OCI-LY7 (cell line): ENCODE measurements around the gene EGFR. TPM values are rescaled to one million over a fixed set of nuclear protein-coding genes. Genes with fewer than 3 reads are reported as not detected.

ENCODE experiments used
- BruUV-seq: library from RNA; stranded (reverse); fragments of 400-500 nt; replicated peaks from 2 replicates; lab custom pipeline; 2021; lab: Mats Ljungman, UMichigan
- CTCF ChIA-PET: fragments of 300-600 bp; sonication (Branson Sonifier 250); formaldehyde crosslinking; loops from one replicate; lab custom pipeline; 2022; ENCODE audit warnings: antibody characterized with exemption; ENCODE audit not compliant: unreplicated experiment; lab: Charles Lee
- POLR2A ChIA-PET: fragments of 300-600 bp; sonication (Branson Sonifier 250); formaldehyde crosslinking; loops from one replicate; lab custom pipeline; 2022; ENCODE audit warnings: antibody characterized with exemption; lab: Charles Lee
- DNase-seq: peaks from one replicate; pipeline ENCODE4 v3.0.0-alpha.2; 2015; ENCODE audit warnings: low spot score
- H2AFZ ChIP-seq: fragments of 200-600 bp; sonication (generic), shearing (Covaris generic); 2 replicates; pipeline ENCODE4 v1.6.1; 2014; ENCODE audit warnings: mild to moderate bottlenecking, antibody characterized with exemption, low read length, moderate library complexity
- H3K27ac ChIP-seq: fragments of 200-600 bp; sonication (generic); 2 replicates; pipeline ENCODE4 v1.5.1; 2014; ENCODE audit warnings: mixed run types, low read depth, mild to moderate bottlenecking, moderate library complexity, low read length, inconsistent platforms; ENCODE audit not compliant: poor library complexity, severe bottlenecking
- H3K36me3 ChIP-seq: fragments of 200-600 bp; sonication (generic); 2 replicates; pipeline ENCODE4 v1.6.1; 2014; ENCODE audit warnings: mild to moderate bottlenecking, antibody characterized with exemption, low read length, moderate library complexity, mixed read lengths; ENCODE audit not compliant: insufficient read depth
- H3K4me1 ChIP-seq: fragments of 200-600 bp; sonication (generic); 2 replicates; pipeline ENCODE4 v1.5.1; 2014; ENCODE audit warnings: mild to moderate bottlenecking, low read length; ENCODE audit not compliant: insufficient read depth, poor library complexity, severe bottlenecking
- H3K4me2 ChIP-seq: fragments of 200-600 bp; sonication (generic); 2 replicates; pipeline ENCODE4 v1.6.1; 2014; ENCODE audit warnings: mild to moderate bottlenecking, low read length
- H3K4me3 ChIP-seq: fragments of 200-600 bp; sonication (generic); 2 replicates; pipeline ENCODE4 v1.5.1; 2014; ENCODE audit warnings: mild to moderate bottlenecking, low read depth, low read length; ENCODE audit not compliant: poor library complexity, severe bottlenecking
- H3K79me2 ChIP-seq: fragments of 200-600 bp; sonication (generic); 2 replicates; pipeline ENCODE4 v1.6.1; 2016; ENCODE audit warnings: low read depth, mild to moderate bottlenecking, low read length, moderate library complexity, mixed read lengths; ENCODE audit not compliant: insufficient read depth
- H3K9me2 ChIP-seq: fragments of 200-600 bp; sonication (generic); 2 replicates; pipeline ENCODE4 v1.6.1; 2016; ENCODE audit warnings: mild to moderate bottlenecking, low read length, mixed read lengths; ENCODE audit not compliant: insufficient read depth
- H3K9me3 ChIP-seq: fragments of 200-600 bp; sonication (generic); 2 replicates; pipeline ENCODE4 v1.6.1; 2014; ENCODE audit warnings: mild to moderate bottlenecking, mixed run types, low read length, mixed read lengths
- H4K20me1 ChIP-seq: fragments of 200-600 bp; sonication (generic); 2 replicates; pipeline ENCODE4 v1.6.1; 2014; ENCODE audit warnings: mild to moderate bottlenecking, antibody characterized with exemption, low read length, moderate library complexity, mixed read lengths; ENCODE audit not compliant: insufficient read depth
- EZH2phosphoT487 ChIP-seq: fragments of 200-600 bp; sonication (generic); IDR thresholded peaks from 2 replicates; pipeline ENCODE4 v1.6.1; 2018; ENCODE audit warnings: low read depth, borderline replicate concordance, mild to moderate bottlenecking, mixed run types, antibody characterized with exemption, low read length, moderate library complexity, mixed read lengths
- intact Hi-C: fragments of 100-400 bp; cut with micrococcal nuclease; formaldehyde crosslinking; loops from one replicate; pipeline ENCODE4 v1.10.0; 2022; ENCODE audit not compliant: unreplicated experiment
- total RNA-seq, 2 experiments: library from RNA; depleted of rRNA in 1 of 2; stranded (reverse); fragments of >200 nt in 1 of 2; shearing (Covaris generic) in 1 of 2; gene quantifications; 2 replicates each; pipeline ENCODE4 v1.2.3, GENCODE V29; 2014 to 2022
- TF ChIP-seq, protein P1 (sequence below): fragments of 200-600 bp; sonication (generic); conservative IDR thresholded peaks from 2 replicates; pipeline ENCODE4 v1.5.1; 2014; ENCODE audit warnings: mild to moderate bottlenecking, antibody characterized with exemption, low read length, moderate library complexity, mixed read lengths

Gene EGFR
- total RNA-seq, 2 experiments from 2014 or later = 0.27 TPM; not detected in 1

GRCh38 chr7:55056577-55057480 lies 38.0 kb downstream of the EGFR start:
- Histone ChIP-seq H3K9me3 (no peaks in the 10 kb centered on the region), H3K4me1 (no peaks in the 10 kb centered on the region), H2AFZ (no peak overlapping the region), H4K20me1 (no peaks in the 10 kb centered on the region), H3K27ac (no peak overlapping the region), H3K9me2 (no peaks in the 10 kb centered on the region), H3K79me2 (no peaks in the 10 kb centered on the region), H3K4me2 (no peak overlapping the region), H3K36me3 (no peaks in the 10 kb centered on the region), H3K4me3 (no peak overlapping the region)
- intact Hi-C loops = no loop called here
- ChIA-PET CTCF (no interaction called here), POLR2A (interaction anchor here (0.7 kb wide), 1 partner anchor 1145 kb away, joined by 3 read pairs; no protein-coding TSS in a partner anchor)
- BruUV-seq = no TSS peak
- TF ChIP-seq, protein P1, sequence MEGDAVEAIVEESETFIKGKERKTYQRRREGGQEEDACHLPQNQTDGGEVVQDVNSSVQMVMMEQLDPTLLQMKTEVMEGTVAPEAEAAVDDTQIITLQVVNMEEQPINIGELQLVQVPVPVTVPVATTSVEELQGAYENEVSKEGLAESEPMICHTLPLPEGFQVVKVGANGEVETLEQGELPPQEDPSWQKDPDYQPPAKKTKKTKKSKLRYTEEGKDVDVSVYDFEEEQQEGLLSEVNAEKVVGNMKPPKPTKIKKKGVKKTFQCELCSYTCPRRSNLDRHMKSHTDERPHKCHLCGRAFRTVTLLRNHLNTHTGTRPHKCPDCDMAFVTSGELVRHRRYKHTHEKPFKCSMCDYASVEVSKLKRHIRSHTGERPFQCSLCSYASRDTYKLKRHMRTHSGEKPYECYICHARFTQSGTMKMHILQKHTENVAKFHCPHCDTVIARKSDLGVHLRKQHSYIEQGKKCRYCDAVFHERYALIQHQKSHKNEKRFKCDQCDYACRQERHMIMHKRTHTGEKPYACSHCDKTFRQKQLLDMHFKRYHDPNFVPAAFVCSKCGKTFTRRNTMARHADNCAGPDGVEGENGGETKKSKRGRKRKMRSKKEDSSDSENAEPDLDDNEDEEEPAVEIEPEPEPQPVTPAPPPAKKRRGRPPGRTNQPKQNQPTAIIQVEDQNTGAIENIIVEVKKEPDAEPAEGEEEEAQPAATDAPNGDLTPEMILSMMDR = no peak
- no peak for TF ChIP-seq EZH2phosphoT487
- DNase-seq = no peak

DNA sequence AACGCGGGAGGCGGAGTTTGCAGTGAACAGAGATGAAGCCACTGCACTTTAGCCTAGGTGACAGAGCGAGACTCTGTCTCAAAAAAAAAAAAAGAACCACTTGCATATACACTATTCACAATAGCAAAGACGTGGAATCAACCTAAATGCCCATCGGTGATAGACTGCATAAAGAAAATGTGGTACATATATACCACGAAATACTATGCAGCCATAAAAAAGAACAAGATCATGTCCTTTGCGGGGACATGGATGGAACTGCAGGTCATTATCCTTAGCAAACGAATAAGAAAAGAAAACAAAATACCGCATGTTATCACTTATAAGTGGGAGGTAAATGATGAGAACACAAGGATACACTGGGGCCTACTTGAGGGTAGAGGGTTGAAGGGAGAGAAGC lies 39.5 kb downstream of the EGFR start:
- BruUV-seq = no TSS peak

More for the DNA sequence above, 39.5 kb downstream of the EGFR start:
- POLR2A ChIA-PET = no interaction called here
- H3K9me3 ChIP-seq = no peaks in the 10 kb centered on the region
- H4K20me1 ChIP-seq = no peaks in the 10 kb centered on the region
- H3K4me3 ChIP-seq = no peak overlapping the region
- no peak overlapping the region for H3K27ac ChIP-seq
- no peaks in the 10 kb centered on the region for H3K9me2 ChIP-seq
- H3K79me2 ChIP-seq = no peaks in the 10 kb centered on the region
- no peak for DNase-seq
- CTCF ChIA-PET = no interaction called here
- no peak overlapping the region for H2AFZ ChIP-seq
- intact Hi-C loops = no loop called here
- TF ChIP-seq, protein P1 = no peak
- no peak for TF ChIP-seq EZH2phosphoT487
- no peak overlapping the region for H3K4me2 ChIP-seq
- H3K36me3 ChIP-seq = no peaks in the 10 kb centered on the region
- no peaks in the 10 kb centered on the region for H3K4me1 ChIP-seq
